Spleen (tissue), 7 donors: ENCODE measurements around the gene GLTP.

ENCODE experiments used
- CTCF ChIP-seq, 11 experiments: fragments of 200-600 bp in 7 of 11; fragments of 450-650 bp in 4 of 11; sonication (generic) in 4 of 11; IDR thresholded peaks in 8 of 11; conservative IDR thresholded peaks in 3 of 11; 1 replicate in 7 of 11; 2 replicates in 4 of 11; pipeline versions ENCODE4 v1.4.0 to v1.8.0; 2016 to 2021; ENCODE audit warnings: antibody characterized with exemption in 11 of 11, inconsistent platforms in 4 of 11, mild to moderate bottlenecking in 1 of 11
- POLR2A ChIP-seq, 3 donors: fragments of 450-650 bp; IDR thresholded peaks; one replicate each; pipeline ENCODE4 v1.5.1; 2017; ENCODE audit warnings: antibody characterized with exemption in 3 of 3, mild to moderate bottlenecking in 1 of 3
- POLR2AphosphoS5 ChIP-seq, 3 donors: sonication (generic); formaldehyde crosslinking; IDR thresholded peaks; one replicate each; pipeline ENCODE4 v1.5.1; 2017; ENCODE audit warnings: antibody characterized with exemption in 3 of 3
- donor health status: DM: no; HTN: no; CAD: no; lungs with moderate emphysema.
- donor health status: DM: no; HTN: no; CAD: no.
- donor health status: DM: no; HTN: no; CAD: no.

GRCh38 chr12:109830267-109830666, 50.1 kb downstream of the GLTP start:
- TF ChIP-seq POLR2AphosphoS5 (IDR thresholded peaks at IDR 0.05) (no peak), CTCF (IDR thresholded peaks at IDR 0.05 in 8 of 11, conservative IDR thresholded peaks at IDR 0.05 in 3 of 11) (no peak), POLR2A (IDR thresholded peaks at IDR 0.05) (no peak)
